Stimulated activated CD8-positive, alpha-beta memory T cell treated with anti-CD3 and anti-CD28 coated beads, Interleukin-4, amount 100 ng/mL, for 4 hours (primary cell): ENCODE measurements around the gene TTLL8.

Experiments used
- DNase-seq, 2 donors: peaks; one replicate each; pipeline ENCODE4 v3.0.0-alpha.2; 2020; ENCODE audit warnings: low read depth in 2 of 2, low spot score in 1 of 2

The TTLL8 gene

GRCh38 chr22:50022171-50022819 lies 35.8 kb downstream of the TTLL8 start:
- DNase-seq: no peak

DNA sequence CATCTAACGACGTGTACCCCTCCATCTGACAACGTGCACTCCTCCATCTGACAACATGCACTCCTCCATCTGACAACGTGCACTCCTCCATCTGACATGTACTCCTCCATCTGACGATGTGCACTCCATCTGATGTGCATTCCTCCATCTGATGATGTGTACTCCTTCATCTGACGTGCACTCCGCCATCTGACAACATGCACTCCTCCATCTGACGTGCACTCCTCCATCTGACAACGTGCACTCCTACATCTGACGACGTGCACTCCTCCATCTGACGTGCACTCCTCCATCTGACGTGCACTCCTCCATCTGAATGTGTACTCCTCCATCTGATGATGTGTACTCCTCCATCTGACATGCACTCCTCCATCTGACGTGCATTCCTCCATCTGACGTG lies 37.5 kb downstream of the TTLL8 start:
- no peak for DNase-seq

DNA sequence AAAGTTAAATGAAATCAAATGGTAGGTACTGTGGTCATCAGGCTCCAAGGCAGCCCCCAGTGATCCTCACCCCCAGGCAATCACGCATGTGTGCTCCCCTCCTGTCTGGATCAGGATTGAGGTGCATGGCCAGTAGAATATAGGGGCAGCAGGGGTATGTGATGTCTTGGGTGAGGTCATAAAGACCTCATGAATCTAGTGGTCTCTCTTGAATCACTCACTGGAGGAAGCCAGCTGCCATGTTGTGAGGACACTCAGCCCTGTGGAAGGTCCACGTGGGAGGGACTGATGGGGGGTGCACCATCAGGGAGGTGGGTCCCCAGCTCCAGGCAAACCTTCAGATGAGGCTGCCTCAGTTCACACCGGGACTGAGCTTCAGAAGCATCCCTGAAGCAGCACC lies 38.8 kb downstream of the TTLL8 start:
- no peak for DNase-seq

GRCh38 chr22:50018608-50019285 lies 39.4 kb downstream of the TTLL8 start:
- DNase-seq: no peak

GRCh38 chr22:50017701-50018224 lies 40.3 kb downstream of the TTLL8 start:
- DNase-seq: no peak

- DNase-seq: peak; percentile 24 to 75
Observed at GRCh38 chr22:50016988-50017700, 41.0 kb downstream of the TTLL8 start.

GRCh38 chr22:50016308-50016987 lies 41.6 kb downstream of the TTLL8 start:
- no peak for DNase-seq

GRCh38 chr22:50015451-50016307 lies 42.4 kb downstream of the TTLL8 start:
- DNase-seq: no peak

DNA sequence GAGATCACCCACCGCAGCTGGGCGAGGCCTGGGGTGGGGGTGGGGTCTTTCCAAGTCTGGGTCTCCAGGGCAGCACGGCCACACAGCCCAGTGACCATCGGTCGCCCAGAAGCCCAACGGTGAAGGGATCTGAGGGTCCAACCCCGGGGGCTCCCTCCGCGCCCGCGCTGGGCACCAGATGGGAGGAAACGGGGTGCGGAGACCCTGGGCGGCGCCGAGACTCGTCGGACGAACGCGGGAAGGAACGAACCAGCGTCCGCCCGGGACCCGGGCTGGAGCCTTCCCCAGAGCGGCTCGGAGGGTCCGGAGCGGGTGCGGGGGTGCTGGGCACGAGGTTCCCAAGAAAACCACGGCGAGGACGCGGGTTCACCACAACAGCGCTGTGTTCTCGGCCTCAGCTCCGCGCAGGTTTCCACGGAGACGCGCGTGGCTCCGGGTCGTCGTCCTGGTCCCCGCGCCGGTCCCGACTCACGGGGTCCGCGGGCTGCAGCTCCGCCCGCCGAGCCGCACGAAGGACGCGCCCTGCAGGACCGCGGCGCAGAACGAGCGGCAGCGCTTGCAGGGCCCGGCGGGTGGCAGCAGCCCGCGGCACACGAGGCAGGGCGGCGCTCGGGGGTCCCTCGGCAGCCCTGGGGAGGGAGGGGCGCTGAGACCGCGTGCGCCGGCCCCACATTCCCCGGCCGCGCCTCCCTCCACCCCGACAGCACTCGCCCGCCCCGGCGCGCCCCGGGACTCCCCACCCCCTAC lies 43.3 kb downstream of the TTLL8 start:
- no peak for DNase-seq

DNA sequence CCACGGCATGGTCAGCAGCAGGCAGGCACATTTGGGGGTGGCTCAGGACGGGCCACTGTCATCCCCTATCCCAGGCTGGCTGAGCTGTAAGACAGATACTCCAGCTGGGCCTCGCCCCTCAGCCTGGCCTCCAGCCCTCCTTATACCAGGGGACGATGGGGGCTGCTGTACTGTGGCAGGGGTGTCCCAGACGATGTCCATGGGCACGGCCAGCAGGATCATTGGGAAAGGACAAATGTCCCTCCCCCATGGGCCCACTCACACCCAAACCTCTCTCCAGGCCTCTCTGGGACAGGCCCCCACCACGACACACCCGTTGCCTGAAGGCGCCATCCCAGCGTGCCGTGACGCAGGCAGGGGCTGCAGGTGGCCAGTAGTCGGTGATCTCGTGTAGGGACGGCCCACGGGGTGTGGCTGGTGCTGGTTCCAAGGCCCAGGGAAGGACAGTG lies 44.0 kb downstream of the TTLL8 start:
- no peak for DNase-seq

- no peak for DNase-seq
Observed at GRCh38 chr22:50012211-50013181, 45.6 kb downstream of the TTLL8 start, which contains the start of gene IL17REL. Gene IL17REL, minus strand, starts transcription at chr22:50012765. Its CDS starts 119 bp downstream, at chr22:50012646.

DNA sequence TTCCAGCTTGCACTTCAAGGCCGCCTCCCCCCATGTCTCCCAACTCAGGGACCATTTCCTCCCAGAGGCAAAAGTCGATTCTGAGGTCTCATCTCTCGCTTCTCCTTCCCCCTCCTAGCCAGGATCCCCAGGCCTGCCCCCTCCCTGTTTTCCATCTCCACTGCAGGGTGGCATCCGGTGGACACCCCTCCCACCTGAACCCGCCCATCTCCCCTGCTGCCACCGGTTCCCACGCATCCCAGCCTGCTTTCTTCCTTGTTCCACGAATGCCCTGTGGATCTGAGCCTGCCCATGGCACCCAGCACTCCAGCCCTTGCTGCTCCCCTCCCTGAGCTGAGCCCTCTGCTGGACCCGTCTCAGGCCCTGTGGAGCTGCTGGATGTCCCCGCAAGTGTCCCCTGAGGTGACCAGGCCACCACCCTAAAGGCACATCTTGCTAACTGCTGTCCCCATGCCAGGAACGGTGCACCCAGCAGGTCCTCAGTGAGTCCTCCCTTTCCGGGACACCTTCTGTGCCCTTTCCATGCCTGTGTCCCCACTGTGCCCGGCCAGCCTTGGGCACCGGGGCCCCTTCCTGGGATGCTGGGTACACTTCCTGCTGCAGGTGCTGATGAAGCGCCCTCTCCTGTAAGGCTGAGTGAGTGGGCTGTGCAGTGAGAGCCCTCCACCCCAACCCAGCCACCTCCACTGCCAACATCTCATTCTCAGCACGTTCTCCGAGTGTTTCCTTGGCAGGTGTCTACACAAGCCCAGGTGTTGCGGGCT lies 46.5 kb downstream of the TTLL8 start:
- no peak for DNase-seq

DNA sequence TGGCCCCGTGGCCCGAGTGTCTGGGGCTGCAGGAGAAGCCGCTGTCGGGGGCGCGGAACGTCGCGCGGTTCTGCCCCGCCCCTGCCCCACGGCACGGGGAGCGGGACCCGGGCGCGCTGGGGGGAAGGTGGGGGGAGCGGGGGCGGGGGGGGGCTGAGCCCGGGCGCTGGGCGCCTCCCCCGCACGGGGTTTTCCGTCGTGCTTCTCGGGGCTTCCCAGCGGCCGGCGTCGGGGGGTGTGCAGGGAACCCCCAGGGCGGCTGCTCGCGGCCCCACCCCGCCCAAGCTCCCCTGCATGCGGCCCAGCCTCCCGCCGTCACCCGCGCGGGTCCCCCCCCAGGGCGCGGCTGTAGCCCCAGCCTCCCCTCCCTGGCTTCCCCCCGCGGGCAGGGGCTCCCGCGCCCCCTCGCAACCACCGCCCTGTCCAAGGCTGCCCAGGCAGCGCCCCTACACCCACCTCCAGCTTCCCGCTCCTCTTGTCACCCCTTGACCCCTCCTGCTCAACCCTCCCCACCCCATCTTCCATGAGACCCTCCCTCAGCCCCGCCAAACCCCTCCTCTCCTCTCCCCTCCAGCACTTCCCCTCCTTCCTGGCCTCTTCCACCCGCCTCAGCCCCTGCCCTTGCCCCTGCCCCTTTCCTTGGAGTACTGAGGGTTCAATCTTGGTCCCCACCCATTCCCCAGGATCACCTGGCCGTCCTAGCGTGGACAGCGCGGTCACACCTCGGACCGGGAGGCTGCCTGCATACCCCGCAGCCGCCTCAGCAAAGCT lies 47.2 kb downstream of the TTLL8 start:
- peak; percentile 43 to 77 for DNase-seq

DNA sequence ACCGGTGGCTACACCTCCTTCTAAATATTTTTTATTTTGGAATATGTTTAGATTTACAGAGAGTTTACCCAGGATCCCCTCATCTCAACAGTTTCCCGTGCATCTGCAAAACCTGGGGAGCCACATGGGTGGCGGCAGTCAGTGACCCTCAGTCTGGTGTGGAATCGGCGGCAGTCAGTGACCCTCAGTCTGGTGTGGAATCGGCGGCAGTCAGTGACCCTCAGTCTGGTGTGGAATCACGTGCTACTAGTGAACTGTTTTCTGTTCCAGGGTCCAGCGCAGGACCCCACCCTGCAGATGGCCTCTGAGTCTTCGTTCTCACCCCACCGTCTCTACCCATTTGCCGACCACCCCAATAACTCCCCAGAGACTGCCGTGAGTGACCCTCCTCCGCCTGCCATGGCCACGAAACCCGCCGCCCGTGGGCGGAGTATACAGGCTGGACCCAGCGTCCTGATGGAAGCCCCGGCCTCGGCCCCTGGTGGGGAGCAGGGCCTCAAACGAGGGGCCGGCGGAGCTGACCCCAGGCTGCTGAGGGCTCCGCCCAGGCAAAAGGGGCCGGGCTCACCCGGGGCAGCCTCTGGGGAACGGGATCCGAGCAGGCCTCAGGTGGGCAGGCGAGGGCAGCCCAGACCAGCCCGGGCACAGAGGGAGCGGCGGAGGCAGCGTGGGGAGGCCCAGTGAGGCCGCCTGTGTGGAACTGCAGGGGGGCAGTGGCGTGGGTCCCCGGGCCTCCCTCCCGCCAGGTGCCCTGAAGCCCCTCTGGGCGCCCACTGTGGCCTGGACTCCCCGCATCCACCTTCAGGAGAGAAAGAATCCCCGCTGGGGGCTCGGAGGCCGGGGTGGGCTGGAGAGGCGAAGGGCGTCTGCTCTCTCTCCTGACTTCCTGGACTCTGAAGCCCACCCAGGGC lies 48.1 kb downstream of the TTLL8 start:
- DNase-seq: no peak

DNA sequence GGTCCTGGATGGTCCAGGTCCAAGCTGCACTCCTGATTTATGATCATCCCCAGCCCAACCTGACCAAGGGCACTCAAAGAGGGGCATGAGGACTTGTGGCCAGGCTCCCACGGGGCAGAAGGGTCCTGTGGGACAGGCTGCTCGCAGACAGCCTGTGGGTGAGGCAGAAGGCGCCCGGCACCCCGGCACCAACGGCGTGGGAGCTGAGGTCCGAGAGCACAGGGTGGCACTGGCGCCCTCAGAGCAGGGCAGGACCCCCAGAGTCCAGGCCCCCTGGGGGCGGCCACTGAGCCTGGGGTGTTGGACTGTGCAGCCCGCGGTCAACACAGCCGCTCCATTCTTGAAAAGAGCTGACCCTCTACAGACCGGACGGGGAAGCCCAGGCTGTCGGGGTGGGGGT lies 48.8 kb downstream of the TTLL8 start:
- no peak for DNase-seq
